GM23338 (cell line): Measurements from ENCODE around the gene SYCP2. TPM values are rescaled to one million over a fixed set of nuclear protein-coding genes. Genes with fewer than 3 reads are reported as not detected.

Source experiments
- ATAC-seq: fragments of 200-7000 bp; cut with Tn5 transposase; 3 replicates; pipeline ENCODE4 v1.9.1; 2020
- DNase-seq: peaks from one replicate; pipeline ENCODE4 v3.0.0-alpha.2; 2015; ENCODE audit warnings: low spot score
- H2AFZ ChIP-seq: fragments of 200-600 bp; sonication (generic); 2 replicates; pipeline ENCODE4 v1.8.0; 2016; ENCODE audit warnings: antibody characterized with exemption, mild to moderate bottlenecking, moderate library complexity
- H3F3A ChIP-seq: fragments of 200-600 bp; sonication (generic); replicated peaks from 2 replicates; pipeline ENCODE4 v1.8.0; 2017; ENCODE audit warnings: antibody characterized with exemption, mixed run types, low read depth
- H3K27ac ChIP-seq: fragments of 200-600 bp; sonication (generic); 2 replicates; pipeline ENCODE4 v1.6.1; 2016; ENCODE audit warnings: low read depth
- H3K27me3 ChIP-seq: fragments of 200-600 bp; sonication (generic); 2 replicates; pipeline ENCODE4 v1.8.0; 2016; ENCODE audit warnings: mild to moderate bottlenecking, mixed run types, moderate library complexity; ENCODE audit not compliant: insufficient read depth
- H3K36me3 ChIP-seq: fragments of 200-600 bp; sonication (generic); 2 replicates; pipeline ENCODE4 v1.8.0; 2016; ENCODE audit warnings: mild to moderate bottlenecking; ENCODE audit not compliant: insufficient read depth
- H3K4me1 ChIP-seq: fragments of 200-600 bp; sonication (generic); 2 replicates; pipeline ENCODE4 v1.8.0; 2016; ENCODE audit warnings: mild to moderate bottlenecking, moderate library complexity; ENCODE audit not compliant: insufficient read depth
- H3K4me2 ChIP-seq: fragments of 200-600 bp; sonication (generic); 2 replicates; pipeline ENCODE4 v1.7.1; 2017; ENCODE audit warnings: mixed run types
- H3K4me3 ChIP-seq: fragments of 200-600 bp; sonication (generic); 2 replicates; pipeline ENCODE4 v1.6.1; 2016; ENCODE audit warnings: mixed run types
- H3K79me2 ChIP-seq: fragments of 200-600 bp; sonication (generic); replicated peaks from 2 replicates; pipeline ENCODE4 v1.8.0; 2017; ENCODE audit warnings: mild to moderate bottlenecking; ENCODE audit not compliant: insufficient read depth
- H3K9me2 ChIP-seq: fragments of 200-600 bp; sonication (generic); 2 replicates; pipeline ENCODE4 v1.8.0; 2017; ENCODE audit not compliant: insufficient read depth
- H4K20me1 ChIP-seq: fragments of 200-600 bp; sonication (generic); replicated peaks from 2 replicates; pipeline ENCODE4 v1.8.0; 2017; ENCODE audit warnings: mild to moderate bottlenecking; ENCODE audit not compliant: insufficient read depth
- H3K27ac Mint-ChIP-seq: 2 replicates; pipeline ENCODE4 v1.8.0; 2020; ENCODE audit warnings: inconsistent platforms, mild to moderate bottlenecking, moderate library complexity, mixed read lengths
- H3K27me3 Mint-ChIP-seq: 3 replicates; pipeline ENCODE4 v1.8.0; 2022; ENCODE audit warnings: low read depth, mild to moderate bottlenecking, moderate library complexity, mixed read lengths, inconsistent platforms; ENCODE audit not compliant: insufficient read depth, poor library complexity
- H3K36me3 Mint-ChIP-seq: 3 replicates; pipeline ENCODE4 v1.8.0; 2021; ENCODE audit warnings: low read depth, mild to moderate bottlenecking, inconsistent platforms, moderate library complexity, mixed read lengths
- H3K4me1 Mint-ChIP-seq: 3 replicates; pipeline ENCODE4 v1.8.0; 2020; ENCODE audit warnings: mild to moderate bottlenecking, inconsistent platforms, mixed read lengths
- H3K4me3 Mint-ChIP-seq: 3 replicates; pipeline ENCODE4 v1.8.0; 2021; ENCODE audit warnings: moderate library complexity, mild to moderate bottlenecking, inconsistent platforms, mixed read lengths
- H3K9me3 Mint-ChIP-seq: 3 replicates; pipeline ENCODE4 v1.8.0; 2020; ENCODE audit warnings: moderate library complexity, mild to moderate bottlenecking, inconsistent platforms, mixed read lengths
- CTCF ChIP-seq, 2 experiments: fragments of 200-600 bp in 1 of 2; sonication (generic) in 1 of 2; conservative IDR thresholded peaks; 2 replicates each; pipeline versions ENCODE4 v1.5.1 to v1.6.1; 2016 to 2017; ENCODE audit warnings: antibody characterized with exemption in 2 of 2, low read depth in 2 of 2, mild to moderate bottlenecking in 2 of 2, moderate library complexity in 1 of 2
- EZH2phosphoT487 ChIP-seq: fragments of 200-600 bp; sonication (generic); IDR thresholded peaks from one replicate; pipeline ENCODE4 v1.8.1; 2018; ENCODE audit warnings: antibody characterized with exemption; ENCODE audit not compliant: unreplicated experiment
- POLR2AphosphoS5 ChIP-seq: IDR thresholded peaks from 2 replicates; pipeline ENCODE4 v1.6.1; 2016; ENCODE audit warnings: antibody characterized with exemption, low read depth
- REST ChIP-seq: IDR thresholded peaks from one replicate; pipeline ENCODE4 v1.6.1; 2018; ENCODE audit warnings: antibody characterized with exemption; ENCODE audit not compliant: unreplicated experiment
- STAT1 ChIP-seq: IDR thresholded peaks from one replicate; pipeline ENCODE4 v1.6.1; 2016; ENCODE audit warnings: antibody characterized with exemption; ENCODE audit not compliant: unreplicated experiment
- polyA plus RNA-seq: library from polyadenylated mRNA; unstranded; fragments of >200 nt; fragmentation: Nextera tagmentation; extraction: Ambion mirVana; gene quantifications from 2 replicates; pipeline ENCODE4 v1.2.1, GENCODE V29; 2016
- total RNA-seq: library from RNA; depleted of rRNA; stranded (reverse); fragments of >200 nt; shearing (Covaris generic); gene quantifications from 2 replicates; pipeline ENCODE4 v1.2.3, GENCODE V29; 2014
- TF ChIP-seq, protein P1 (sequence below): fragments of 250-450 bp; sonication (Bioruptor Pico); IDR thresholded peaks from 2 replicates; pipeline ENCODE4 v1.5.0; 2020; ENCODE audit warnings: mild to moderate bottlenecking, moderate library complexity

The SYCP2 gene
- total and polyA plus RNA-seq, 2 experiments from 2014 or later, result 0.50 to 2.1 TPM

DNA sequence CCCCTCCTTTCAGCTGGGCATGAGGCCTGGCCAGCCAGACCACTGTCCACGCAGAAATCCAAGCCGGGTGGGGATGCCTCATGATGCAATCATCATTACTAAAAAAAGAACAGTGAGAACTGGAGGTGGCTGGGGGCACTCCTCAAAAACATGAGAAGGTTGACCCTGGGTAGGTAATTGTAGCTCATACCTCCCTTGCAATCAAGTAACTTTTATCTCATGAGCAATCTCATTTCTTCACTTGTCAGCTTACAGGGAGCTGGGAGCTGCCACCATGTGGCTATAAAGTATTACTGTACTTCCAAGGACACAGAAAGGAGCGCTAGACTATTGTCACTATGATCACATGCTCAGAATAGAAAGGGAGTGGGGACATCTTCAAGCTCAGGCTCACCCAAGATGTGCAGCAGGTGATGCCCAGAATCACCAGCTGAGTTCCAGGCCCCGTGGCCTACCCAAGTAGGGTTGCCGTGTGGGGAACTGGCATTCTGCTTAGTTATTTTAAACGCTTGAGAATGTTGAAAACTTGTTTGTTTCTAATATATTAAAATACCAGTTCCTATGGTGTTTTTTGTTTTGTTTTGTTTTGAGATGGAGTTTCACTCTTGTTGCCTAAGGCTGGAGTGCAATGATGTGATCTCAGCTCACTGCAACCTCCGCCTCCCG, 21.8 kb upstream of the SYCP2 start:
- no peaks in the 10 kb centered on the region for H4K20me1 ChIP-seq
- no peaks in the 10 kb centered on the region for H3K4me1 ChIP-seq
- no peak overlapping the region for H2AFZ ChIP-seq
- H3K27ac ChIP-seq, result no peak overlapping the region
- no peaks in the 10 kb centered on the region for H3K36me3 ChIP-seq
- no peak overlapping the region for H3K4me3 ChIP-seq
- no peaks in the 10 kb centered on the region for H3K79me2 ChIP-seq
- Mint-ChIP-seq H3K9me3 (no peaks in the 10 kb centered on the region), H3K4me1 (peaks cover 5% of the 10 kb centered on the region; the same call in 1 of the 3 replicates), H3K27me3 (no peaks in the 10 kb centered on the region), H3K36me3 (no peaks in the 10 kb centered on the region), H3K27ac (no peak overlapping the region), H3K4me3 (no peak overlapping the region)
- ATAC-seq (peak; percentile 59), DNase-seq (peak; percentile 52)
- no peaks in the 10 kb centered on the region for H3K9me2 ChIP-seq
- peak; percentile 41 to 44 for TF ChIP-seq CTCF (conservative IDR thresholded peaks at IDR 0.05; ENCODE audit: low read depth in 2 of 2)
- no peak for TF ChIP-seq REST
- no peaks in the 10 kb centered on the region for H3F3A ChIP-seq
- H3K4me2 ChIP-seq, result no peak overlapping the region
- no peaks in the 10 kb centered on the region for H3K27me3 ChIP-seq

DNA sequence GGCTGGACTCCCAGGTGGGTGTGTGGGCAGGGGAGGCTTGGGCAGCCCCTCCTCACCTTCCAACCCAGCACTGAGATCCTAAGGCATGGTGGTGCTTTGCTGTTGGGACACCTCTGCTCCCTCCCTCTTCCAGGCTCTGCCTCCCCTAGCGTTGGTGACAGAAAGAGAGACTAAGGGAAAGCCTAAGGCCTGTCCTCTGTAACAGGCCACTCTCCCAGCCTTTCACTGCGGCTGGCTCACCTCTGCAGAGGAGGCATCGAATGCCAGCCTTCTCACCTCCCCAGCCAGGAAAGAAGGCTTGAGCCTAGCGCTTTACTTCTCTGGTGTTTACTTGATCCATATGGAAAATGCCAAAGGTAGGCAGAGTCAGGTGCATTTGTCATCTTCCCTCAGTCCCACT, 21.3 kb upstream of the SYCP2 start:
- Mint-ChIP-seq H3K4me3 (no peak overlapping the region), H3K27ac (no peak overlapping the region), H3K36me3 (no peaks in the 10 kb centered on the region), H3K4me1 (peaks cover 5% of the 10 kb centered on the region; the same call in 1 of the 3 replicates), H3K9me3 (no peaks in the 10 kb centered on the region), H3K27me3 (no peaks in the 10 kb centered on the region)
- Histone ChIP-seq H3K79me2 (no peaks in the 10 kb centered on the region), H3K9me2 (no peaks in the 10 kb centered on the region), H3K4me2 (no peak overlapping the region), H3K36me3 (no peaks in the 10 kb centered on the region), H3K4me3 (no peak overlapping the region), H3K27ac (no peak overlapping the region), H3K27me3 (no peaks in the 10 kb centered on the region), H3F3A (no peaks in the 10 kb centered on the region), H3K4me1 (no peaks in the 10 kb centered on the region), H4K20me1 (no peaks in the 10 kb centered on the region), H2AFZ (no peak overlapping the region)
- ATAC-seq (no peak), DNase-seq (no peak)
- TF ChIP-seq EZH2phosphoT487, result no peak
- TF ChIP-seq, protein P1, sequence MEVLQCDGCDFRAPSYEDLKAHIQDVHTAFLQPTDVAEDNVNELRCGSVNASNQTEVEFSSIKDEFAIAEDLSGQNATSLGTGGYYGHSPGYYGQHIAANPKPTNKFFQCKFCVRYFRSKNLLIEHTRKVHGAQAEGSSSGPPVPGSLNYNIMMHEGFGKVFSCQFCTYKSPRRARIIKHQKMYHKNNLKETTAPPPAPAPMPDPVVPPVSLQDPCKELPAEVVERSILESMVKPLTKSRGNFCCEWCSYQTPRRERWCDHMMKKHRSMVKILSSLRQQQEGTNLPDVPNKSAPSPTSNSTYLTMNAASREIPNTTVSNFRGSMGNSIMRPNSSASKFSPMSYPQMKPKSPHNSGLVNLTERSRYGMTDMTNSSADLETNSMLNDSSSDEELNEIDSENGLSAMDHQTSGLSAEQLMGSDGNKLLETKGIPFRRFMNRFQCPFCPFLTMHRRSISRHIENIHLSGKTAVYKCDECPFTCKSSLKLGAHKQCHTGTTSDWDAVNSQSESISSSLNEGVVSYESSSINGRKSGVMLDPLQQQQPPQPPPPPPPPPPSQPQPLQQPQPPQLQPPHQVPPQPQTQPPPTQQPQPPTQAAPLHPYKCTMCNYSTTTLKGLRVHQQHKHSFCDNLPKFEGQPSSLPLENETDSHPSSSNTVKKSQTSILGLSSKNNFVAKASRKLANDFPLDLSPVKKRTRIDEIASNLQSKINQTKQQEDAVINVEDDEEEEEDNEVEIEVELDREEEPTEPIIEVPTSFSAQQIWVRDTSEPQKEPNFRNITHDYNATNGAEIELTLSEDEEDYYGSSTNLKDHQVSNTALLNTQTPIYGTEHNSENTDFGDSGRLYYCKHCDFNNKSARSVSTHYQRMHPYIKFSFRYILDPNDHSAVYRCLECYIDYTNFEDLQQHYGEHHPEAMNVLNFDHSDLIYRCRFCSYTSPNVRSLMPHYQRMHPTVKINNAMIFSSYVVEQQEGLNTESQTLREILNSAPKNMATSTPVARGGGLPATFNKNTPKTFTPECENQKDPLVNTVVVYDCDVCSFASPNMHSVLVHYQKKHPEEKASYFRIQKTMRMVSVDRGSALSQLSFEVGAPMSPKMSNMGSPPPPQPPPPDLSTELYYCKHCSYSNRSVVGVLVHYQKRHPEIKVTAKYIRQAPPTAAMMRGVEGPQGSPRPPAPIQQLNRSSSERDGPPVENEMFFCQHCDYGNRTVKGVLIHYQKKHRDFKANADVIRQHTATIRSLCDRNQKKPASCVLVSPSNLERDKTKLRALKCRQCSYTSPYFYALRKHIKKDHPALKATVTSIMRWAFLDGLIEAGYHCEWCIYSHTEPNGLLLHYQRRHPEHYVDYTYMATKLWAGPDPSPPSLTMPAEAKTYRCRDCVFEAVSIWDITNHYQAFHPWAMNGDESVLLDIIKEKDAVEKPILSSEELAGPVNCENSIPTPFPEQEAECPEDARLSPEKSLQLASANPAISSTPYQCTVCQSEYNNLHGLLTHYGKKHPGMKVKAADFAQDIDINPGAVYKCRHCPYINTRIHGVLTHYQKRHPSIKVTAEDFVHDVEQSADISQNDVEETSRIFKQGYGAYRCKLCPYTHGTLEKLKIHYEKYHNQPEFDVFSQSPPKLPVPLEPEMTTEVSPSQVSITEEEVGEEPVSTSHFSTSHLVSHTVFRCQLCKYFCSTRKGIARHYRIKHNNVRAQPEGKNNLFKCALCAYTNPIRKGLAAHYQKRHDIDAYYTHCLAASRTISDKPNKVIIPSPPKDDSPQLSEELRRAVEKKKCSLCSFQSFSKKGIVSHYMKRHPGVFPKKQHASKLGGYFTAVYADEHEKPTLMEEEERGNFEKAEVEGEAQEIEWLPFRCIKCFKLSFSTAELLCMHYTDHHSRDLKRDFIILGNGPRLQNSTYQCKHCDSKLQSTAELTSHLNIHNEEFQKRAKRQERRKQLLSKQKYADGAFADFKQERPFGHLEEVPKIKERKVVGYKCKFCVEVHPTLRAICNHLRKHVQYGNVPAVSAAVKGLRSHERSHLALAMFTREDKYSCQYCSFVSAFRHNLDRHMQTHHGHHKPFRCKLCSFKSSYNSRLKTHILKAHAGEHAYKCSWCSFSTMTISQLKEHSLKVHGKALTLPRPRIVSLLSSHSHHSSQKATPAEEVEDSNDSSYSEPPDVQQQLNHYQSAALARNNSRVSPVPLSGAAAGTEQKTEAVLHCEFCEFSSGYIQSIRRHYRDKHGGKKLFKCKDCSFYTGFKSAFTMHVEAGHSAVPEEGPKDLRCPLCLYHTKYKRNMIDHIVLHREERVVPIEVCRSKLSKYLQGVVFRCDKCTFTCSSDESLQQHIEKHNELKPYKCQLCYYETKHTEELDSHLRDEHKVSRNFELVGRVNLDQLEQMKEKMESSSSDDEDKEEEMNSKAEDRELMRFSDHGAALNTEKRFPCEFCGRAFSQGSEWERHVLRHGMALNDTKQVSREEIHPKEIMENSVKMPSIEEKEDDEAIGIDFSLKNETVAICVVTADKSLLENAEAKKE (CRISPR knock-in tag), result no peak
- TF ChIP-seq STAT1, result no peak
- no peak for TF ChIP-seq POLR2AphosphoS5
- no peak for TF ChIP-seq CTCF (conservative IDR thresholded peaks at IDR 0.05; ENCODE audit: low read depth in 2 of 2)
